Ovary (tissue), 9 donors: ENCODE measurements around the gene PRPF19. TPM values are rescaled to one million over a fixed set of nuclear protein-coding genes. Genes with fewer than 3 reads are reported as not detected.

ENCODE experiments used
- DNase-seq, 5 donors: peaks; one replicate each; pipeline ENCODE4 v3.0.0-alpha.2; 2019 to 2020
- H3K27ac ChIP-seq, 2 donors: fragments of 200-600 bp; one replicate each; pipeline versions ENCODE4 v1.5.1 to v1.8.0; 2019 to 2022
- H3K27me3 ChIP-seq: fragments of 200-600 bp; one replicate; pipeline ENCODE4 v1.8.0; 2022
- H3K36me3 ChIP-seq: fragments of 200-600 bp; sonication (generic); one replicate; pipeline ENCODE4 v1.5.1; 2019
- H3K4me1 ChIP-seq: one replicate; pipeline ENCODE4 v1.8.1; 2013; ENCODE audit warnings: mild to moderate bottlenecking, moderate library complexity; ENCODE audit not compliant: insufficient read depth
- H3K4me3 ChIP-seq: fragments of 200-600 bp; sonication (generic); one replicate; pipeline ENCODE4 v1.5.1; 2017
- H3K9me3 ChIP-seq, 2 donors: fragments of 200-600 bp in 1 of 2; sonication (generic) in 1 of 2; one replicate each; pipeline versions ENCODE4 v1.5.1 to v1.8.1; 2013 to 2019; ENCODE audit warnings: mild to moderate bottlenecking in 1 of 2, moderate library complexity in 1 of 2
- CTCF ChIP-seq, 3 donors: fragments of 450-650 bp in 2 of 3; fragments of 200-600 bp in 1 of 3; IDR thresholded peaks; one replicate each; pipeline versions ENCODE4 v1.5.1 to v1.8.0; 2016 to 2022; ENCODE audit warnings: antibody characterized with exemption in 3 of 3, mild to moderate bottlenecking in 1 of 3
- EP300 ChIP-seq: sonication (generic); formaldehyde crosslinking; IDR thresholded peaks from one replicate; pipeline ENCODE4 v1.6.1; 2017; ENCODE audit warnings: antibody characterized with exemption
- POLR2A ChIP-seq: fragments of 450-650 bp; IDR thresholded peaks from one replicate; pipeline ENCODE4 v1.6.1; 2017; ENCODE audit warnings: antibody characterized with exemption, mild to moderate bottlenecking, moderate library complexity
- WGBS, 3 donors: extraction: QIAGEN DNeasy Blood & Tissue Kit in 1 of 3; methylation state at CpG; one replicate each; pipeline versions ENCODE4 v1.1.5 to v1.1.7; 2013 to 2017; 5-methylcytosine and 5-hydroxymethylcytosine counted together
- intact Hi-C, 4 donors: fragments of 100-400 bp; cut with DNase I; formaldehyde crosslinking; loops; one replicate each; pipeline versions ENCODE4 v1.11.0 to v1.15.1; 2022 to 2023
- polyA plus RNA-seq, 2 donors: library from polyadenylated mRNA; stranded (reverse); fragments of 200-250 nt in 1 of 2; fragments of 350-450 nt in 1 of 2; fragmentation: Illumina TruSeq in 1 of 2; extraction: RNeasy Lipid Tissue Mini Kit (QIAGEN cat#74804) in 1 of 2; gene quantifications; one replicate each; pipeline ENCODE4 v1.2.3, GENCODE V29; 2013 to 2014
- total RNA-seq, 7 donors: library from RNA; depleted of rRNA in 2 of 7; stranded (reverse); fragments of >200 nt in 2 of 7; fragmentation: NEBNext Ultra II Directional in 3 of 7; extraction: Animal tissue kit (Norgen Biotek cat#: 25700) in 3 of 7; gene quantifications; one replicate each; pipeline versions ENCODE4 v1.1.0 to v1.2.4, GENCODE V29; 2016 to 2023
- donor health status: DM: no; HTN: no; CAD: no; lungs with moderate emphysema.
- donor health status: DM: no; HTN: no; CAD: no.
- donor health status: Bipolar disorder and iron deficiency.
- donor health status: DM: yes; HTN: yes; CAD: no.
- donor health status: DM: no; HTN: no; CAD: no.
- donor health status: DM: yes; HTN: yes; CAD: no.

Gene PRPF19
- total and polyA plus RNA-seq, 9 donors = 44.1 to 109 (median 91.6) TPM

- intact Hi-C loops = no loop called here
- peaks cover 8% of the 10 kb centered on the region for H3K4me1 ChIP-seq
- 83 to 85% (median 84%) methylated on average over 16 of the region's 16 CpGs for WGBS, 3 donors
- no peaks in the 10 kb centered on the region for H3K9me3 ChIP-seq
- no peaks in the 10 kb centered on the region for H3K27me3 ChIP-seq
- DNase-seq = no peak
- no peak overlapping the region for H3K27ac ChIP-seq
- H3K36me3 ChIP-seq = no peaks in the 10 kb centered on the region
- H3K4me3 ChIP-seq = no peak overlapping the region
- no peak for TF ChIP-seq POLR2A
- TF ChIP-seq CTCF (IDR thresholded peaks at IDR 0.05) = no peak
Measured at GRCh38 chr11:60927600-60927999, 21.2 kb upstream of the PRPF19 start.

- intact Hi-C loops = no loop called here
- 83 to 94% (median 85%) methylated on average over 8 of the region's 8 CpGs for WGBS, 3 donors
- Histone ChIP-seq H3K36me3 (no peaks in the 10 kb centered on the region), H3K4me3 (no peak overlapping the region), H3K4me1 (peaks cover 8% of the 10 kb centered on the region), H3K9me3 (no peaks in the 10 kb centered on the region), H3K27me3 (no peaks in the 10 kb centered on the region), H3K27ac (no peak overlapping the region)
- DNase-seq = no peak
- no peak for TF ChIP-seq POLR2A
- TF ChIP-seq EP300 = no peak
- TF ChIP-seq CTCF (IDR thresholded peaks at IDR 0.05) = no peak
Measured at GRCh38 chr11:60927061-60927592, 20.7 kb upstream of the PRPF19 start.

DNA sequence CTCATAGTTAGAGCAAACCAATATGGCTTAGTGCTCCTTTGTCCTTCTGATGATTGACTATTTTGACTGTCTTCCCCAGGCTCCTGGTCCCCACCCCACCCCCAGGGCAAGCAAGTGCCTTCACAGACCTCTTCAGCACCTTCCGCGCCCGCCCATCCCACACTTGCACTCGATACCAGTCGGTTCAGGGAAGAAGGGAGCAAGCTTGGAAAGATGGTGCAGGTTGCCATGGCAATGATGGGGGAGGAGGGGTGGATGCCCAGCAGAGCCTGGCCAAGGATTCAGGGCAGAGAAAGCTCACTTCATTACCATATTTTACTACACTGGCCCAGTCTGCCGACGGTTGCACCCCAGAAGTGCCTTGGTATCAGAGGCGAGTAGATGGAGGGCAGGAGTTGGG is 20.1 kb upstream of the PRPF19 start:
- WGBS, 3 donors = 92 to 95% (median 92%) methylated on average over 8 of the region's 8 CpGs
- no peaks in the 10 kb centered on the region for H3K27me3 ChIP-seq
- H3K4me1 ChIP-seq = peaks cover 8% of the 10 kb centered on the region
- H3K9me3 ChIP-seq = no peaks in the 10 kb centered on the region
- intact Hi-C loops = no loop called here
- no peak overlapping the region for H3K27ac ChIP-seq
- no peak overlapping the region for H3K4me3 ChIP-seq
- no peak for DNase-seq
- TF ChIP-seq POLR2A = no peak
- TF ChIP-seq CTCF (IDR thresholded peaks at IDR 0.05) = no peak
- no peak for TF ChIP-seq EP300
- no peaks in the 10 kb centered on the region for H3K36me3 ChIP-seq

DNA sequence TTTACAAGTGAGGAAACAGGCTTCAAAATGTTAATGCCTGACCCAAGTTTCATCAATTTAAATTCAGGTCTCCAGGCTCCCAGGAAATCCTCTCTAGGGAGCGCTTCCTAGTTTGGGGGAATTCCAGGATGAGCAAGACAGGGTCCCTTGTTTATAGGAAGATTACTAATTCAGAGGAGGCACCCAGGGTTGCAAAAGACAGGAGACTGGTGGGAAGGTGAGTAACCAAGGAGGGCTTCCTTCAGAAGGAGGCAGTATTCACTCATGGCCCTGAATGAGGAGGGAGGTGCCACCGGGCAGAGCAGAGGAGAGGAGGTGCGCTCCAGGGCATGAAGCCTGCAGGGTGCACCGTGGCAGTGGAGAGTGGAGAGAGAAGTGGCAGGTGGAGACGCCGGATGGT is 19.5 kb upstream of the PRPF19 start:
- Histone ChIP-seq H3K27ac (no peak overlapping the region), H3K4me3 (no peak overlapping the region), H3K9me3 (no peaks in the 10 kb centered on the region), H3K27me3 (no peaks in the 10 kb centered on the region), H3K4me1 (peaks cover 8% of the 10 kb centered on the region), H3K36me3 (no peaks in the 10 kb centered on the region)
- TF ChIP-seq CTCF (IDR thresholded peaks at IDR 0.05) (no peak), EP300 (no peak), POLR2A (no peak)
- WGBS, 3 donors = 77 to 89% (median 81%) methylated on average over 6 of the region's 6 CpGs
- intact Hi-C loops = no loop called here
- DNase-seq = no peak
